ENCODE data around the gene ABHD1. TPM values are rescaled to one million over a fixed set of nuclear protein-coding genes. Genes with fewer than 3 reads are reported as not detected.

The ABHD1 gene
- polyA plus RNA-seq, 1 donor (not counting 4 experiments of a cell fraction or from before 2014, with no cell fraction given): not detected

- dilution Hi-C loops (cut with MboI; ENCODE audit: extremely low pct_ligation_motif_present, low sequenced_read_pairs): no loop called here
- no peaks in the 10 kb centered on the region for H3K9me1 ChIP-seq (ENCODE audit: control insufficient read depth, extremely low read depth, insufficient read depth, low read length)
- H3K4me3 ChIP-seq (ENCODE audit: control insufficient read depth in 2 of 3, extremely low read depth in 1 of 3, insufficient read depth in 2 of 3, low read depth in 1 of 3, low read length in 3 of 3): no peak overlapping the region
- H3K27me3 ChIP-seq (ENCODE audit: control insufficient read depth, extremely low read depth, insufficient read depth, low read length): peaks cover 1% of the 10 kb centered on the region
- H3K4me2 ChIP-seq (ENCODE audit: control insufficient read depth, extremely low read depth, insufficient read depth, low read depth, low read length): no peak overlapping the region
- no peak for DNase-seq (ENCODE audit: low read depth, low spot score)
- H4K20me1 ChIP-seq (ENCODE audit: control insufficient read depth, extremely low read depth, insufficient read depth, low read length): no peaks in the 10 kb centered on the region
- peaks cover 5% of the 10 kb centered on the region for H3K4me1 ChIP-seq (ENCODE audit: control insufficient read depth, extremely low read depth, insufficient read depth, low read length)
- no peaks in the 10 kb centered on the region for H3K9me3 ChIP-seq (ENCODE audit: control insufficient read depth, low read depth, low read length)
- no peaks in the 10 kb centered on the region for H3K79me2 ChIP-seq (ENCODE audit: control insufficient read depth, insufficient read depth, low read length)
- H3K27ac ChIP-seq (ENCODE audit: control insufficient read depth, insufficient read depth, low read length): no peak overlapping the region
- TF ChIP-seq, protein P1, sequence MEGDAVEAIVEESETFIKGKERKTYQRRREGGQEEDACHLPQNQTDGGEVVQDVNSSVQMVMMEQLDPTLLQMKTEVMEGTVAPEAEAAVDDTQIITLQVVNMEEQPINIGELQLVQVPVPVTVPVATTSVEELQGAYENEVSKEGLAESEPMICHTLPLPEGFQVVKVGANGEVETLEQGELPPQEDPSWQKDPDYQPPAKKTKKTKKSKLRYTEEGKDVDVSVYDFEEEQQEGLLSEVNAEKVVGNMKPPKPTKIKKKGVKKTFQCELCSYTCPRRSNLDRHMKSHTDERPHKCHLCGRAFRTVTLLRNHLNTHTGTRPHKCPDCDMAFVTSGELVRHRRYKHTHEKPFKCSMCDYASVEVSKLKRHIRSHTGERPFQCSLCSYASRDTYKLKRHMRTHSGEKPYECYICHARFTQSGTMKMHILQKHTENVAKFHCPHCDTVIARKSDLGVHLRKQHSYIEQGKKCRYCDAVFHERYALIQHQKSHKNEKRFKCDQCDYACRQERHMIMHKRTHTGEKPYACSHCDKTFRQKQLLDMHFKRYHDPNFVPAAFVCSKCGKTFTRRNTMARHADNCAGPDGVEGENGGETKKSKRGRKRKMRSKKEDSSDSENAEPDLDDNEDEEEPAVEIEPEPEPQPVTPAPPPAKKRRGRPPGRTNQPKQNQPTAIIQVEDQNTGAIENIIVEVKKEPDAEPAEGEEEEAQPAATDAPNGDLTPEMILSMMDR (optimal IDR thresholded peaks at IDR 0.05 in 1 of 3, IDR thresholded peaks at IDR 0.05 in 1 of 3, conservative IDR thresholded peaks at IDR 0.05 in 1 of 3; ENCODE audit: extremely low read depth in 1 of 3, insufficient read depth in 2 of 3, low read length in 3 of 3): no peak
- no peak for TF ChIP-seq EZH2 (IDR thresholded peaks at IDR 0.05; ENCODE audit: low read length)
- H3K9ac ChIP-seq (ENCODE audit: control insufficient read depth, extremely low read depth, insufficient read depth, low read length): no peak overlapping the region
- no peak for FAIRE-seq
- no peaks in the 10 kb centered on the region for H3K36me3 ChIP-seq (ENCODE audit: control insufficient read depth in 2 of 2, extremely low read depth in 1 of 2, insufficient read depth in 2 of 2, low read length in 2 of 2)
- peak overlapping the region; percentile 60 for H2AFZ ChIP-seq (ENCODE audit: control insufficient read depth, low read length)
Measured at GRCh38 chr2:27164960-27165763, 41.5 kb downstream of the ABHD1 start.

DNA sequence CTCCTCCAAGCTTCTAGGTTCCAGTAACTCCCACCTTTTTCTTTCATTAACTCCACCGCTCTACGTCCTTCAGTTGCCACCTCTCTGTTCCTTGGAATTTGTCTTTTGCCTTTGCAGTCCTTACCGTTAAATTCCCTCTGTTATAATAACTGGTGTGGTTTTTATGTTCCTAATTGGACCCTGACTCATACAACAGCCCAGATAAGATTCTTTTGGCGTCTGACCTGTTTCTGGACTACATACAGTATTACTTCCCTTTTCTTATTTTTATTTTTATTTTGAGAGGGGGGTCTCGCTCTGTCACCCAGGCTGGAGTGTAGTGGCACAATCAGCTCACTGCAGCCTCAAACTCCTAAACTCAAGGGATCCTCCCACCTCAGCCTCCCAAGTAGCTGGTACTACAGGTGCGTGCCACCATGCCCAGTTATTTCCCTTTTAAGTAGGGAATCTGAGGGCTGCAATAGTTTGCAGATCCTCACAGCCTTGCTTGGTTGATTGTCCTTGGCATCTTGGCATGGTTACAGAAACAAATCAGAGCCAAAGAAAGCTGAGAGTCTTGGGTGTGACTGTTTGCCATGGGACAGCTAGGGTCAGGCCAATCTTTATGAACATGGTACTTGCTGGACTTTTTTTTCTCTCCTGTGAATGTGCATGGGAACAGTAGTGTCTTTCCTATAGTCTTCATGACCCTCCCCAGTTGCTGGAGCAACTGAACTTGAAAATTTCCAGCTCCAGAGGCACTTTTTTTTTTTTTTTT lies 47.1 kb downstream of the ABHD1 start:
- Histone ChIP-seq H3K27ac (ENCODE audit: control insufficient read depth, insufficient read depth, low read length) (no peak overlapping the region), H3K4me2 (ENCODE audit: control insufficient read depth, extremely low read depth, insufficient read depth, low read depth, low read length) (no peak overlapping the region), H3K27me3 (ENCODE audit: control insufficient read depth, extremely low read depth, insufficient read depth, low read length) (peaks cover 21% of the 10 kb centered on the region), H2AFZ (ENCODE audit: control insufficient read depth, low read length) (no peak overlapping the region), H4K20me1 (ENCODE audit: control insufficient read depth, extremely low read depth, insufficient read depth, low read length) (no peaks in the 10 kb centered on the region), H3K9me1 (ENCODE audit: control insufficient read depth, extremely low read depth, insufficient read depth, low read length) (no peaks in the 10 kb centered on the region), H3K9me3 (ENCODE audit: control insufficient read depth, low read depth, low read length) (no peaks in the 10 kb centered on the region), H3K9ac (ENCODE audit: control insufficient read depth, extremely low read depth, insufficient read depth, low read length) (no peak overlapping the region), H3K79me2 (ENCODE audit: control insufficient read depth, insufficient read depth, low read length) (no peaks in the 10 kb centered on the region), H3K4me3 (ENCODE audit: control insufficient read depth in 2 of 3, extremely low read depth in 1 of 3, insufficient read depth in 2 of 3, low read depth in 1 of 3, low read length in 3 of 3) (no peak overlapping the region), H3K4me1 (ENCODE audit: control insufficient read depth, extremely low read depth, insufficient read depth, low read length) (no peaks in the 10 kb centered on the region), H3K36me3 (ENCODE audit: control insufficient read depth in 2 of 2, extremely low read depth in 1 of 2, insufficient read depth in 2 of 2, low read length in 2 of 2) (no peaks in the 10 kb centered on the region)
- DNase-seq (ENCODE audit: low read depth, low spot score): no peak
- no peak for FAIRE-seq
- TF ChIP-seq, protein P1 (optimal IDR thresholded peaks at IDR 0.05 in 1 of 3, IDR thresholded peaks at IDR 0.05 in 1 of 3, conservative IDR thresholded peaks at IDR 0.05 in 1 of 3; ENCODE audit: extremely low read depth in 1 of 3, insufficient read depth in 2 of 3, low read length in 3 of 3): no peak
- no peak for TF ChIP-seq EZH2 (IDR thresholded peaks at IDR 0.05; ENCODE audit: low read length)
- dilution Hi-C loops (cut with MboI; ENCODE audit: extremely low pct_ligation_motif_present, low sequenced_read_pairs): no loop called here
